HL-60 (cell line): ENCODE data around the gene CD34.

Experiments
- CTCF ChIP-seq: IDR thresholded peaks from one replicate; pipeline ENCODE4 v1.5.1; 2011; ENCODE audit warnings: low read length, control low read depth, inconsistent platforms; ENCODE audit not compliant: insufficient read depth
- REST ChIP-seq: IDR thresholded peaks from 2 replicates; pipeline ENCODE4 v1.6.1; 2012; ENCODE audit warnings: low read depth; ENCODE audit not compliant: insufficient replicate concordance

- no peak for TF ChIP-seq REST
- no peak for TF ChIP-seq CTCF
Measured at GRCh38 chr1:207882692-207883091, 28.2 kb downstream of the CD34 start.
